T-helper 2 cell treated with Interferon-gamma antibody and Interleukin-4, amounts not matched to agents 100 ng/mL and 5 ng/mL, for 36 hours (primary cell): Measurements from ENCODE around the gene SMAD3. TPM values are rescaled to one million over a fixed set of nuclear protein-coding genes. Genes with fewer than 3 reads are reported as not detected.

Experiments
- intact Hi-C: fragments of 100-400 bp; cut with micrococcal nuclease; formaldehyde crosslinking; loops from one replicate; pipeline ENCODE4 v1.15.1; 2023
- total RNA-seq: library from RNA; stranded (reverse); gene quantifications from 2 replicates; pipeline ENCODE4 v1.2.3, GENCODE V29; 2022

SMAD3 gene
- total RNA-seq, 1 donor from 2014 or later = 75.6 TPM

GRCh38 chr15:67033571-67034044, 31.8 kb upstream of the SMAD3 start:
- intact Hi-C loops = loop anchor here (10.0 kb wide), 2 partner anchors 69 to 221 kb away; partner anchors contain the start of genes AAGAB and IQCH

- intact Hi-C loops = loop anchor here (5.0 to 10.0 kb wide), 3 partner anchors 36 to 219 kb away; partner anchors contain the start of genes AAGAB and IQCH
Measured at GRCh38 chr15:67035886-67036285, 29.5 kb upstream of the SMAD3 start.

GRCh38 chr15:67036775-67037555, 28.4 kb upstream of the SMAD3 start:
- intact Hi-C loops = loop anchor here (5.0 to 10.0 kb wide), 3 partner anchors 35 to 218 kb away; partner anchors contain the start of genes AAGAB and IQCH

DNA sequence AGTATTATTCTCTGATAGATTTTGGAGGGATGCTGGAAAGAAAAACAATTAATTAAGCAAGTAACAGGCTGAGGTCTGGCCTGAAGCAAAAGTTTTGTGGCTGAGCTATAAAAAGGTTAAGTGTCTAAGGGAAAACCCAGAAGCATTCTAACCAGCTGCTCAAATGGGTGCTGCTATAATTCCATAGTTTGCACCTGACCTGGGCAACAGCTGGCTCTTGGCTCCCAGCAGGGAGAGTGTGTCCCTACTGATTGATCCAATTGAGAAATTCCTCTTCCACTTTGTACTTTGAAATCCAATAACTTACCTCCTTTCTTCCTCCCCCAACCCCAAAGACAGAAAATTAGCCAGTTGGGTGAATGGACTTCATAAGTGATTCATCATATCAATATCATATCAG, 27.7 kb upstream of the SMAD3 start:
- intact Hi-C loops = loop anchor here (5.0 to 10.0 kb wide), 3 partner anchors 35 to 217 kb away; partner anchors contain the start of genes AAGAB and IQCH

DNA sequence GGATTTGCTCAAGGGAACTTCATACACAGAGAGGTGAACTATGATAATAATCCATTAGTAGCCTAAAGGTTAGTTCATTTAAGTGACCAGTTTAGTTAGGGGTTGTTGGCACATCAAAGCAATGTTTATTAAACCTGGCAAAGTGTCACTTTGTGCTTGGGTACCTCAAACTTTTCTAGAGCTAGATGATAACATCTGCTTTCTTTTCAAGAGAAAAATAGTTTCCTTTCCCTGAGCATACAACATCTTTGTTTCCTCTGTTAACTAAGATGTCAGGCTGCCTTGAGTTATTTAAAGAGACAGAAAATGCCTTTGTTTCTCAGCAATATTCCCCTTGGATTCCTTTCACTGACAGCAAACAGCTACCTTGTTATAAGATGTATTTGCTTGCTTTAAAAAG, 26.7 kb upstream of the SMAD3 start:
- intact Hi-C loops = loop anchor here (5.0 to 10.0 kb wide), 3 partner anchors 34 to 216 kb away; partner anchors contain the start of genes AAGAB and IQCH

DNA sequence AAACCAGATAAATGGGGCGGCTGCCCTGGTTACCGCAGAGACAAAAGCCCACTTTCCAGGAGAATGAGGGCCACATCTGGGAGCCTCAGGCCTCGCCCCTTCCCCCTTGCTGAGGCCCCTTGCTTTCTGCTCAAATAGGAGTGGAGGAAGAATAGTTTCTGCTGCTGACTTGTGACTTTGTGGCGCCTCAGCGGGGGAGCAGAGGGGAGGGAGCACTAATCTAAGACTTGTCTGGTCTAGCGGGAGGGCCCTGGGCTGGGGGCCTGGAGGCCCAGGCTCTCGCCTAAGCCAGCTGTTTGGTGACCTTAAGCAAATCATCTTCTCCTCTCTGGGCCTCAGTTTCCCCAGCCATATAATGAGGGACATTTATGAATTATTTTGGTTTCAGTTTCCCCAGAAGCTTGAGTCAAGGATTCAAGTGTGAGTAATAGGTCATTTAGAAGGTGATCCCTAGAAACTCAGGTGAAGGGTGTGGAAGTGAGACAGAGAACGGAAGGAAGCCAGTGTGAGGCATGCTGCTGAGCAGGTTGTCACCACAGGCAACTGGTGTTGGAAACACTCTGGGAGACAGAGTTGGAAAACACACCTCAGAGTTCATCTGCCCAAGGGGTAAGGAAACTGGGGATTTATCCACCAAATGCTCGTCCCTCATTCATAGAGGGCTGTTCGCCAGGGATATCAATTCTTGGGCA, 25.9 kb upstream of the SMAD3 start:
- intact Hi-C loops = loop anchor here (5.0 to 10.0 kb wide), 3 partner anchors 33 to 215 kb away; partner anchors contain the start of genes AAGAB and IQCH

GRCh38 chr15:67040277-67040676, 25.1 kb upstream of the SMAD3 start:
- intact Hi-C loops = no loop called here

- intact Hi-C loops = no loop called here
Measured at GRCh38 chr15:67042551-67043142, 22.8 kb upstream of the SMAD3 start.

GRCh38 chr15:67043939-67044771, 21.2 kb upstream of the SMAD3 start:
- intact Hi-C loops = no loop called here

GRCh38 chr15:67047149-67047661, 18.2 kb upstream of the SMAD3 start:
- intact Hi-C loops = no loop called here

- intact Hi-C loops = no loop called here
Measured at GRCh38 chr15:67048281-67049279, 16.8 kb upstream of the SMAD3 start.

- intact Hi-C loops = no loop called here
Measured at GRCh38 chr15:67049351-67050044, 15.9 kb upstream of the SMAD3 start.

DNA sequence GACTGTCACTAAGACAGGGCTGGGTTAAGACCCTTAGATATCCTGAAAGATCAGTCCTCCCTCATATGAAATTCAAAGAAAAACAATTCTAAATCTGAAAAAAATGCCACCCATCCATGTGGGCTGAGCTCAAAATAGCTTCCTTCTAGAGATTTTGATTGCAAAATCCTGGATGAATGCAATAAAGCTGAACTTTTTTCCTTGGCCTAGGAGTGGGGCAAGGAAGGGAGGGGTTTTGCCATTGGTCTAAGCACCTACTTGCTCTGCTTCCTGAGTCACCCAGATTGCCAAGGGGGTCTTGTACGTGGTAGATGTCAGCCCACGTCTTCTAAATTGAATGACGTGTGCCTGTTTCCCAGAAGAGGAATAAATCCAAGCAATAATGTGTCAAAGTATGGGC, 15.3 kb upstream of the SMAD3 start:
- intact Hi-C loops = no loop called here

GRCh38 chr15:67050522-67051087, 14.8 kb upstream of the SMAD3 start:
- intact Hi-C loops = no loop called here

DNA sequence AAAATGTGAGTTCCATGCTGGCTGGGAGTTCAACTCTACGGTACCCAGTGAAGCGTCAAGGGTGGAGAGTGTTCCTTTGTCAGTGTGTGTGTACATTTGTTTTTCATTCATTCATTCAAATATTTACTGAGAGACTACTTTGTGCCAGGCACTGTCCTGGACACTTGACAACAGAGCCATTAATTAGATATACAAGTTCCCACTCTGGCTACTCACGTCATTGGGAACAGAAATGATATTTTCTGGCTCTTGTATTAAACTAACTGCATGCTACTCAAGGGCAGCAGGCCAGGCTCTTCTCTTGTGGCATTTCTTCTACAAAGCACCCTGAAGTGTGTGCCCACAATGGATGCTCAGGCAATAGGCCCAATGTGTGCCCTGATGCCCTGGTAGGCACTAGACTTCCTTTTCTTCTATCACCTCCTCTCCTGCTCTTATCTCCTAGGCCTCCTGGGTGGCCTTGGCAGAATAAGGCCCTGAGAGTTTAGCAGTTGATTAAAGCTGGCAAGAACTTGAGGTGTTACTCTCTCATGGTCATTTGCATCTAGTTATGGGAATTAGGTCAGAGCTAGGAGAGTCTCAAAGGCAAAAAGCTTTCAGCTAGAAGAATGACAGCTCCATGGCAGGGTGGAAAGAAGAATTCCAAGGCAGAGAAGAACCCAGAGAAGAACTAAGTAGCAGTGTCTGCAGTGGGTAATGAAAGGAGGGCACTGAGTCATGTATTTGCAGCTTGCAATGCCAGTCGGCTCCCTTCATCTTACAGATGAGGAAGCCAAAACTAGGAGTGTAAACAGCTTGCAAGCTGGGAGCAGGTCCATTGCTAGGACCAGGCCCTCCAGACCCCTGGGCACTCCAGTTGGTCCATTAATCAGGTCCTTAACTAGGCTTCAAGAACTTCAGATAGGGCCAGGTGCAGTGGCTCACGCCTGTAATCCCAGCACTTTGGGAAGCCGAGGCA, 14.0 kb upstream of the SMAD3 start:
- intact Hi-C loops = no loop called here

- intact Hi-C loops = no loop called here
Measured at GRCh38 chr15:67054676-67055075, 10.7 kb upstream of the SMAD3 start.

GRCh38 chr15:67059127-67059553, 6.3 kb upstream of the SMAD3 start:
- intact Hi-C loops = no loop called here
